GM18505 (cell line): ENCODE data around the gene RUFY3.
A peak's percentile ranks its signal among the peaks of the same experiment; 100 is the strongest.
"Not testable (repeated sequence)": the region's sequence is repeated elsewhere in the genome, so short reads cannot be mapped to it uniquely, and the experiment has no call there.

ENCODE experiments used
- ATAC-seq: cut with Tn5 transposase; IDR thresholded peaks from one replicate; pipeline ENCODE4 v1.9.1; 2021; ENCODE audit not compliant: unreplicated experiment
- POLR2A ChIP-seq: IDR thresholded peaks from 4 replicates; pipeline ENCODE4 v1.6.1; 2011; ENCODE audit warnings: borderline replicate concordance; ENCODE audit not compliant: insufficient read depth, insufficient read length; ENCODE audit errors: extremely low read depth

RUFY3 gene

DNA sequence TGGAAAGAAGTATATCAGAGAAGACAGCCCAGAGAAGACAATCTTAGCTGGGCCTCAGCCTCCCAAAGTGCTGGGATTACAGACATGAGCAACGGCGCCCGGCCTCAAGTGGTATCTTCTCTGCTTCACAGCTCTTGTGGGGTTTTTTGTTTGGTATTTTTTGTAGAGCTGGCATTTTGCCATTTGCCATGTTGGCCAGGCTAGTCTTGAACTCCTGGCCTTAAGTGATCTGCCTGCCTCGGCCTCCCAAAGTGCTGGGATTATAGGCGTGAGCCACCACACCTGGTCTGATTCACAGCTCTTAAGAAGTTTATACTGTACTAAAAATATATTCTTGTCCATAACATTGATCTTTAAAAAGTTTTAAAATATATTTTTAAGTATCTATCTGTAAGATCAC is 21.1 kb upstream of the RUFY3 start:
- ATAC-seq: no peak
- TF ChIP-seq POLR2A: no peak

DNA sequence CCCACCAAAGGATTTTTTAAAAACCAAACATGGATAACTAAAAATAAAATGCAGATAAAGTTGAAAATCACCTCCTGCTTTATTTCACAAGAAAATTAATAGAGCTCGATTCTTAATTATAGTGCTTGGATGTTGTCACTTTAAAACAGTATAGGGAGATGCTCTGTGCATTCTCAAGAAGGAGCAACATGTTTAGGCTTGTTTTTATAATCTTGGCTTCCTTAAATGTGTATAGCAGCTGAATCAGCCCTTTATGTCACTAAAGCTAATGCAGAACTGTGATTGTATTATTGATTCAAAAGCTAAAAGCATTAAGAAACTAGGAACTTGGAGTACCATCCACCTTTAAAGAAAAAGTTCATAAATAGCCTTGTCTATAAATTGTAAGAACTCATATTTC is 20.5 kb upstream of the RUFY3 start:
- no peak for TF ChIP-seq POLR2A
- ATAC-seq: no peak

DNA sequence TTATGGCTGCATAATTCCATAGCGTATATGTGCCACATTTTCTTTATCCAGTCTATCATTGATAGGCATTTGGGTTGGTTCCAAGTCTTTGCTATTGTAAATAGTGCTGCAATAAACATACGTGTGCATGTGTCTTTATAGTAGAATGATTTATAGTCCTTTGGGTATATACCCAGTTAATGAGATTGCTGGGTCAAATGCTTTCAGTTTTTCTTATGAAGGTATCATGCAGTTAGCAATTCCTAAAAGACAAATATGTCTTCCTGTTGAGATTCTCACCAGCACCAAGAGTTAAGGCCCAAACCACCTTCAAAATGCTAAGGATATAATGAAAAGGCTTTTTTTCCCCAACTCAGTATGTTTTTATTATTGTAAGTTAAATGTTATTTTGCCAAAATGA is 19.2 kb upstream of the RUFY3 start:
- not testable (repeated sequence) for ATAC-seq

DNA sequence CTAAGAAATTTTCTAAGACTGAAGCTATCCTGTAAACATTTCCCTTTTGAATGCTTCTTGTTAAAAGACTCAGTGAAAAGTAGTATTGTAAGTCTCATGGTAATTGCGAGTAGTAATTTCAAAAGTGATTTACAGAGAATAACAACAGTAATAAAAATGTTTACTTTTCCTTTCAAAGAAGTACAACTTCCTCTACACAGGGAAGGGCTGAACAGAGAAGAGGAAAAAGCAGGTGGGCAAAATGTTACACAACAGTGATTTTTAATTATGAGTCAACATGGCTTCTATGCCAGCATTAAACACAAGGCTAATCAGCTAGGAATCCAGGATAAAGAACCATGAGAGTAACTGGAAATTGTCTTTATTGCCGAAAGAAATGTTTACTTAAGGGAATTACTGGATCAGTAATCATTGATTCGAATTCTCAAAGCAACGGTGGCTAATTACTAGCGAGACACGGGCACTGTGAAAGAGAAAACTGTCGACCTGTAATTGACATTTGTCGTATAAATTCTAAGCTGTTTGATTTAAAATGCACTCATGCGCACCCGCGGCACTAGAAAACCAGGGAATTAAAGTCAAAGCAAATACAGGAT is 18.0 kb upstream of the RUFY3 start:
- no peak for ATAC-seq
- no peak for TF ChIP-seq POLR2A

DNA sequence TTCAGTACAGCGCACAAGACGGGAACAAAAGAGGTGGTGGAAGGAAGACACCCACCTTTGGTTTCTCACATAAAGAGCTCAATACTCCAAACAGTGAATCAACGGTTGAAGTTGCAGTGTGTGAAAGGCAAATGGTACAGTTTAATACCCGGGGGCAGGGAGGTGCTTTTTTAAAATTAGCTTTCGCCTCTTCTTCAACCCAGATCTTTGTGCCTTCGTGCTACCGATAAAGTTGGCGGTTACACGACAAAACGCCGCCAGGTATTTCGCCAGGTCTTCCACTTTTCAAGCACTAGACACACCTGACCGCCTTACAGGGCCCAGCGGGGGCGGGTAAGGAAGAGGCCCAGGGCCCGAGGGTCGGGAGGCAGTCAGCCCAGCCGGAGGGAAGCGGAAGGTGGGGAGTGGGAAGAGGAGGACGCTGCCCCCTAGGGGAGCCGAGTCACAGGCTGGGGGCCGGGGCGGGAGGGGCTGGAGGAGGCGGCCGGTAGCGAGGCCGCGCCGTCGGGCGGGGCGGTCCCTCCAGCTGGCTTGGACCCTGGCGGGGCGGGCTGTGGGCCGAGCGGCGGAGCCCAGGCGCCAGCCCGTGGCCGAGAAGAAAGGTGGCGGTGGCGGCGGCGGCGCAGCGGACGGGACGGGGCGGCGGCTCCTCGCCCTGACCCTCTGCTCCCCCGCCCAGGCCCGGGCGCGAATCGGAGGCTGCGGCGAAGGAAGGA is 17.4 kb upstream of the RUFY3 start:
- TF ChIP-seq POLR2A: peak; percentile 31
- peak; percentile 61 for ATAC-seq

DNA sequence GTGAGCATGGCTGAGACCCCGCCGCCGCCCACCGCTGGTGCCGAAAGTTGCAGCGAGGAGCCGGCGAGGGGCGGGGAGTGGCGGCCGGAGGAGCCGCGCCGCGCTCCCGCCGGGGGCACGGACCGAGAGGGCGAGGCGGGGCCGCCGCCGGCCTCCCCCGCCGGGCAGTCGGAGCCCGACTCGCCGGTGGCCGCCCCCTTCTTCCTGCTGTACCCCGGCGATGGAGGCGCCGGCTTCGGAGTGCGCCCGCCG is 16.9 kb upstream of the RUFY3 start:
- TF ChIP-seq POLR2A: no peak
- ATAC-seq: no peak

DNA sequence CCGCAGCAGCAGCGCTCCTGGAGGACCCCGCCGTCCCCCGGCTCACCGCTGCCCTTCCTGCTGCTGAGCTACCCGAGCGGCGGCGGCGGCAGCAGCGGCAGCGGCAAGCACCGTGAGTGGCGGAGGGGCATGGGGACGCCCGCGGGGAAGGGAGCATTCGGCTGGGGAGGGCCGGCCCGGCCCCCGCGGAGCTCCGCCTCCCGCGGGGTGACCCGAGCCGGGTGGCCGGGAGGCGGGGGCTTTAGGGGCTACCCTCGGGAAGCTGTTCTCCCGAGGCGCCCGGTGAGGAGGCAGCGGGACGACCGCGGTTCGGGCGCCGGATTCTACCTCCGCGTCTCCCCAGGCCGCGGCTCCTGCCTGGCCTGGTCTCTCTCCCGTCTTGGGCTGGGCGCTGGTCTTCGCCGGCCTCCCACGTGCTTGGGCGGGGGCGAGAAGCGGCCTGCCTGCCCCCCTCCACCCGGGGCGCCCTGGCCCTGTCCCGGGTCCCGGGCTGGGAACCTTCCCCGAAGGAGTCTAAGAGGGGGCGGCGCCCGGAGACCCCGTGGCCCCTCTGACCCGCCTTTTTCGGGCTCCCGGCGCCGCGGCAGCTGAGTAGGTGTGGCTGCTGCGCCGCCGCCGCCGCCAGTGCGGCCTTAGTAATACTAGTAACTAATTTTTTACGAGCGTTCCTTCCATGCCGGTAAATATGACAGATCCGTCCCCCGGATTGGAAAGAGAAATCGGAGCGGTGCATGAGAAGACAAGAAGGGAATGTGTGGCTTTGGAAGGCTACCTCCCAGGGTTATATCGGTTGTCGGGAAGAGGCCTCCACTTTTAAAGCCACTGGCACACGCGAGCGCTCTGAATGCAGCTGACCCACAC is 16.4 kb upstream of the RUFY3 start:
- ATAC-seq: peak; percentile 60
- TF ChIP-seq POLR2A: peak; percentile 62

DNA sequence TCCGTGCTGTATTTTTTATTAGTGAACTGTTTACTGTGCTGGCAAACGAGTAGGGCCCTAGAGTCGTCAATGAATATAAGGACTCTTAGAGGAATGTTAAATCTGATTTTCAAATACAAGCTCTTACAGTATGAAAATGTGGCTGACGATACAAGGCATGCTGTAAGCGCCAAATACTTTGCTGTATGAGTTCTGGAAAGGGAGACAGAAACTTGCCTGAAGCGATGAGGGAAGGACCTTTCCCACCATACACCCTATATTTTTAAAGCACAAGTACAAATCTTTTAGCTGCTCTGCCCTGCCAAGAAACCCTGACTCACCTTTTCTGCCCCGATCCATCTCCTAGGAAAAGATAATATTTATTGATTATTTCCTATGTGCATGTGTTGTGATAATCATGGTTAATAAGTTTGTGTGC is 15.7 kb upstream of the RUFY3 start:
- no peak for ATAC-seq

DNA sequence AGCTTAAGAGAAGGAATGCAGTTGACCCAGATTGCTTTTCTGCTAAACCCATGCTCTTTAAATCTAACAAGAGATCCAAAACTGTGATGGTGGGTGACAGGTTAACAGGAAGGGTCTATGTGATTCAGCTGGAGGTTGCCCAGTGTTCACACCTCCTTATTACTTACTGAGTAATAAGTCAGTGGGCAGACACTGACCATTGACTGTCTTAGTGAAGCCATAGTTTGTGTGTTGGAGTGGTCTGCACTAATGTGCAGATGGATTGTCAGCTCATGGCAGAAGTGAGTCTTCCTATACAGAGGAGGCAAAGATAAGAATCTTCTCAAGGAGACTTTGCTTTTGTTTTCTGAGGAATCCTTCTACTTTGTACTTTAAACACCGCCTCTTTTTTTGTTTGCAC is 15.2 kb upstream of the RUFY3 start:
- no peak for ATAC-seq
- TF ChIP-seq POLR2A: no peak

More for the DNA sequence above, 15.7 kb upstream of the RUFY3 start:
- TF ChIP-seq POLR2A: no peak

DNA sequence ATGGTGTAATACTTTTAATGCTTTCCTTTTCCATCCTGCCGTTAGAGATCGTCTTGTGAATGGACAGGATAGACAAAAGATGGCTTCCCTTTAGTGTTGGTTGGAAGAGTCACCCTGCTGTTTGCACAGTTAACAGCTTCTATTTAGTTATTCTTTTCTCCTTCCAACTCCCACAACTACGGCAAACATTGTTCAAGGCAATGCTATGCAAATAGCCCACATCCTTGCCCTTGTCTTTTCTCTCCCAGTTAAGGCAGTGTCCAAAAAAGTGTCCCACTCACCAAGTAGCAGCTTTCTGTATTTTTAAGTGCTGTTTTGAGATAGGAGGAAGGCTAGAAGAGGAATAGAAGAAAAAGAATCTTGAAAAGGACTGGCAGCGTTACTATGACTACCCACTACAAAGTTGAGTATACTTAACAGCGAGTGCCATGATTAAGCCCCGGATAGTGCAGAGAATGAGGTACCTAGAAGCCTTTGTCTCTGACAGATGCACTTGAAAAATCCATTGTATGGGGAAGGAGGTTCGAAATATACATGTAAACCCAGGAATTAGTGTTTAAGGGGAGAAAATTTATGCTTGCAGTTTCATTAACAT is 12.1 kb upstream of the RUFY3 start:
- ATAC-seq: no peak
- no peak for TF ChIP-seq POLR2A

DNA sequence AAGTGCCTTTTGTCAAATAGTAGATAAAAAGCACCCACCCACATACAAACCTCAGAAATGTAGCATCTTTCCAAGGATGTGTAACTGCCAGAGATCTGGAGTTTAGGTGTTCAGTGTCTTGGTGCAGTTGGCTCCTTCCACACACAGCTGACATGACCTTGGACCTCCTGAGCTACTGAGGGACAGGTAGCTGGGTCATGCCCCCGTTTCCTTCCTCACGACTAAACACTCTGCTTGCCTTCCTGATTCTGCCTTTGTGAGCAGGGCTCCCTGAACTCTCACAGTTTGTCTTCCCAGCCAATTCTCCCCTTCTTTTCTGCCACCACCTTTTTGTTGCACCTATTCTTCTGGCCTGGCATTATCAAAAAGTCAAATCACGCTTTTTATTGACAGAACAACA is 10.2 kb upstream of the RUFY3 start:
- no peak for TF ChIP-seq POLR2A

DNA sequence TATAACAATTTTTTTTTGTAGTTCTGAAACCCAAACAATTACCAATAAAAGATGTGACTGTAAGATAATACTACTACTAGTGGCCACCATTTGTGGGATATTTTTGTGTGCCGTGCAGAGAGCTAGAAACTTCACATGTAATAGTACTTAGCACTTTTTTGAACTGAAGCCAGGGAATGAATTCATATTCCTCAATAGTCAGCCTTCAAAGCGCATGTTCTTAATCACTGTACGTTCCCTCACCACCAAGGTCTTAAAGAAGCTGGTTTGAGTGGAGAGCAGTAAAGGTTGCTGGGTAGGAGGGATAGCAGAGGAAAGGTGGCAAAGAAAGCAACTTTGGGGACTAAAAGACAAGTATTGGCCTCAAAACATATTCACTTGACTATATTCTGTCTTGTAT is 9.6 kb upstream of the RUFY3 start:
- TF ChIP-seq POLR2A: no peak
- no peak for ATAC-seq

More for the DNA sequence above, 10.2 kb upstream of the RUFY3 start:
- no peak for ATAC-seq

DNA sequence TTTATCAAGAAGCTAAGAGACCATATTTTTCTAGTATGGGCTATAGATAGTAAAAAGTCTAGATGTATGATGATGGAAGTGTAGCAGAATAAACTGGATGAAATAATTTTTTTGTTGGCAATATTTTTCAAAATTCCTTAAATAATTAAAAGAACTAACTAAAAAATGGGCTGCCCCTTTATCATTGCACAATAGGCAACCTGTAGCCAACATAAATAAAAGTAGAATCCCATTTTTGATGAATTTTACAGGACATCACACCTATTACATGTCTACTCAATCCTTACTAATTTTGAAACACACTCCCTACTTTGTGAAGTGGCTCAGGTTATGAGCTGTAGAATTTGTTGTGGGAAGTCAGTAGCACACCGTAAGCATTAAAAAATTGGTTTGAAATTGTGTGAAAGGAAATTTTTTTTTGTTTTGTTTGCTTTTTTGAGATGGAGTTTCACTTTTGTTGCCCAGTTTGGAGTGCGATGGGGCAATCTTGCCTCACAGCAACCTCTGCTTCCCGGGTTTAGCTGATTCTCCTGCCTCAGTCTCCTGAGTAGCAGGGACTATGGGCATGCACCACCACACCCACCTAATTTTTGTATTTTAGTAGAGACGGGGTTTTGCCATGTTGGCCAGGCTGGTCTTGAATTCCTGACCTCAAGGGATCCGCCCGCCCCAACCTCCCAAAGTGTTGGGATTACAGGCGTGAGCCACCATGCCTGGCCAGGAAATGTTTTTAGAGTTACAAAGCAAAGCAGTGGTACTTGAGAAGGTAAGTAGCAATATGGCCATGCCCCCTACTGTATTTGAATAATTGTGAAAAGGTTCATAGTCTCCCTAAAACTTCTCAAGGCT is 8.9 kb upstream of the RUFY3 start:
- no peak for TF ChIP-seq POLR2A
- ATAC-seq: no peak
